Mucosa of rectum (tissue), 2 donors: ENCODE measurements around the gene AP3S1.

Experiments
- H3K27ac ChIP-seq, 2 donors: one replicate each; pipeline ENCODE4 v1.7.0; 2013; ENCODE audit warnings: inconsistent platforms in 2 of 2, low read depth in 2 of 2, low read length in 2 of 2
- H3K27me3 ChIP-seq, 2 donors: one replicate each; pipeline ENCODE4 v1.7.0; 2013; ENCODE audit warnings: low read length in 2 of 2; ENCODE audit not compliant: control insufficient read depth in 2 of 2, insufficient read depth in 2 of 2
- H3K36me3 ChIP-seq, 2 donors: one replicate each; pipeline ENCODE4 v1.7.0; 2013; ENCODE audit warnings: low read length in 2 of 2; ENCODE audit not compliant: control insufficient read depth in 2 of 2, insufficient read depth in 2 of 2
- H3K4me1 ChIP-seq, 2 donors: one replicate each; pipeline ENCODE4 v1.7.0; 2013; ENCODE audit warnings: low read length in 2 of 2, mild to moderate bottlenecking in 1 of 2; ENCODE audit not compliant: control insufficient read depth in 2 of 2, insufficient read depth in 2 of 2
- H3K4me3 ChIP-seq, 2 donors: one replicate each; pipeline ENCODE4 v1.7.0; 2013; ENCODE audit warnings: low read length in 2 of 2
- H3K9ac ChIP-seq, 2 donors: one replicate each; pipeline ENCODE4 v1.7.0; 2013; ENCODE audit warnings: low read length in 2 of 2, low read depth in 1 of 2, mild to moderate bottlenecking in 1 of 2
- H3K9me3 ChIP-seq, 2 donors: one replicate each; pipeline ENCODE4 v1.7.0; 2013; ENCODE audit warnings: low read length in 2 of 2; ENCODE audit not compliant: control insufficient read depth in 2 of 2
- donor health status: healthy.
- donor health status: Normal muscosa, but diverticular disease.

The AP3S1 gene

DNA sequence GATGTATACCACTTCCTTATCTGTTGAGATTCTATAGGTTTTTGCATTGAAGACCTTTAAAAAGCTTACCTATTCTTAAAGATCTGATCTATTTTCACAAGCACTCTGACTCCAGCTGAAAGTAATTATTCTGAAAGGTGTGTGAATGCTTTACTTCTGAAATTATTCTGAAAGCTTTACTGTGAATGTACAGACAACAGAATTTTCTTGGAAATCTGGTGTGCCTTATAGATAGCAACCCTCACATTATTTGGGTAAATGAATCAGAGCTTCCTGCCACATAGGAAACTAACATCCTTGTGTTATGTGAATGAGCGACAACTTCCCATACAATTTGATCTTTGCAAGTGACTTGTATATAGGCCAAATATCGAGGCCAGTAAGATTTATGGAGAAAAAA is 31.8 kb upstream of the AP3S1 start:
- peaks cover 10 to 16% of the 10 kb centered on the region in 2 donors for H3K27me3 ChIP-seq
- H3K9ac ChIP-seq = no peak overlapping the region
- H3K9me3 ChIP-seq = no peaks in the 10 kb centered on the region
- no peak overlapping the region for H3K27ac ChIP-seq
- H3K4me3 ChIP-seq = no peak overlapping the region
- H3K36me3 ChIP-seq = no peaks in the 10 kb centered on the region
- H3K4me1 ChIP-seq = no peaks in the 10 kb centered on the region

DNA sequence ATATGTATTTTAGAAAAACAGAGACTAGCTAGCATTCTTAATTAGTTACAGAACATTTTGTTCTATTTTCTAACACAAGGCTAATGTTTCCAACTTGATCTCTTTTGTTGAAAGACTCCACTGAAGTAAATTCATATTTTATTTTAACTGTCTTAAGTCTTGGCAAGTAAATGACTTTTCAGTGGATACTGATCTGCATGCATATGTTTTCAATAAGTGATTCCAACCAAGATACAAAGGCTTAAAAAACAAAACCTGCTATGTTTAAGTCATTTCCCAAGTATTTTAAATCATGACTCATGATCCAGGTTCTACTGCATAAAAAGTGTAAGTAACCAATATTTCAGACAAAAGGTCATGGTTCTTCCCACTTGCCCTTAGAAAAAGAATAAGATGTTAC is 31.0 kb upstream of the AP3S1 start:
- Histone ChIP-seq H3K36me3 (no peaks in the 10 kb centered on the region), H3K4me1 (peaks cover 0 to 2% of the 10 kb centered on the region in 2 donors), H3K27me3 (peaks cover 18 to 19% of the 10 kb centered on the region in 2 donors), H3K9me3 (no peaks in the 10 kb centered on the region), H3K9ac (no peak overlapping the region), H3K27ac (no peak overlapping the region), H3K4me3 (no peak overlapping the region)

- H3K4me1 ChIP-seq = peaks cover 0 to 7% of the 10 kb centered on the region in 2 donors
- H3K9ac ChIP-seq = no peak overlapping the region
- H3K27ac ChIP-seq = no peak overlapping the region
- peaks cover 25 to 26% of the 10 kb centered on the region in 2 donors for H3K27me3 ChIP-seq
- H3K36me3 ChIP-seq = no peaks in the 10 kb centered on the region
- H3K4me3 ChIP-seq = no peak overlapping the region
- no peaks in the 10 kb centered on the region for H3K9me3 ChIP-seq
These were observed 30.3 kb upstream of the AP3S1 start for GRCh38 chr5:115811406-115811805.

DNA sequence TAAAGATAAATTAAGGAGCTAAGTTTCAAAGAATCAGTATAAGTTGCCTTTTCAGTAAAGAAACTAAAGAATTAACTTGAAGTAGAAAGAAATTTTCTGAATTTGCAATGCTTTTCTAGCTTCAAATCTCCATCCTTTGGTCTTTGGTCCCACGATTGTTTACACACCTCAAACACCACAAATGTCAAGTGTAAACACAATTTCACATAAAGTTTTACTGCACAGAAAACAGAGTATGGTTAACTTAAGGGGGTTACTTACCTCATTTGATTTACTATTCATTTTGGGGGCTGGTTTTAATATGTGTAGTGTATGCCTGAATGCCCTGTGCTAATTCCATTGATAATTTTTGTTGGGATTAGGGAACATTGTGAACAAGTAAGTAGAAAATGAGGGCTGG is 29.4 kb upstream of the AP3S1 start:
- no peak overlapping the region for H3K9ac ChIP-seq
- H3K27ac ChIP-seq = no peak overlapping the region
- H3K27me3 ChIP-seq = peaks cover 27 to 32% of the 10 kb centered on the region in 2 donors
- no peaks in the 10 kb centered on the region for H3K36me3 ChIP-seq
- peaks cover 0 to 8% of the 10 kb centered on the region in 2 donors for H3K4me1 ChIP-seq
- no peak overlapping the region for H3K4me3 ChIP-seq
- H3K9me3 ChIP-seq = no peaks in the 10 kb centered on the region

- Histone ChIP-seq H3K27me3 (peaks cover 27 to 38% of the 10 kb centered on the region in 2 donors), H3K27ac (no peak overlapping the region), H3K4me1 (peaks cover 0 to 8% of the 10 kb centered on the region in 2 donors), H3K9ac (no peak overlapping the region), H3K9me3 (no peaks in the 10 kb centered on the region), H3K36me3 (no peaks in the 10 kb centered on the region), H3K4me3 (no peak overlapping the region)
These were observed 28.0 kb upstream of the AP3S1 start for GRCh38 chr5:115813719-115814118.

GRCh38 chr5:115815006-115815692 is 26.6 kb upstream of the AP3S1 start:
- Histone ChIP-seq H3K36me3 (no peaks in the 10 kb centered on the region), H3K4me3 (peak overlapping the region in 1 of 2 donors; percentile 15), H3K27ac (no peak overlapping the region), H3K9me3 (no peaks in the 10 kb centered on the region), H3K9ac (no peak overlapping the region), H3K27me3 (peaks cover 27 to 38% of the 10 kb centered on the region in 2 donors), H3K4me1 (peaks cover 0 to 8% of the 10 kb centered on the region in 2 donors)

DNA sequence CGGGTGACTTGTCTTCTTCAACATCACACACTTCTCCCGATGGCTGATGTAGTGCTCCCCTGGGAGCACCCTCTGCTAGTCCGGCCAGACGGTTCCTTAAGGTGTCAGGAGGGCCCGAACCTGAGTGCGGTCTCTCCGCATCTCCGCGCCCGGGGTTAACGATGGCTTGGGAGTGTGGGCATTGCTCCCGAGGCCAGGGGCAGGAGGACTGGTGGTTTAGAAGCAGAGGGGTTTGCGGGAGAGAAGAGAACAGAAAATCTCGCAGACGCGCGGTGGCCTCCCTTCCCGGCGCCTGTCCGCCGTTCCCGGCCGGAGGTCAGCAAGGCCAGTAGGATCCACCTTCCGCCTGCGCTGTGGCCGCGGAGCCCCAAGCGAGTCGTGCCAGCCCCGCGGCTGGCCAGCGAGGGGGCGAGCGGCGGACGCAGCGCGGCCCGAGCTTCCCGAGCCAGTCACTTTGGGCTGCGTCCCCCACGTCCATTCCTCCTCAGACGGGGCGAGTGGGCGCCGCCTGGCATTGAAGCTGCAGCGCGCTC is 26.0 kb upstream of the AP3S1 start:
- Histone ChIP-seq H3K27me3 (peaks cover 27 to 38% of the 10 kb centered on the region in 2 donors), H3K9me3 (no peaks in the 10 kb centered on the region), H3K4me3 (peak overlapping the region; percentile 38 to 71), H3K36me3 (no peaks in the 10 kb centered on the region), H3K9ac (no peak overlapping the region), H3K27ac (no peak overlapping the region), H3K4me1 (peaks cover 0 to 8% of the 10 kb centered on the region in 2 donors)

DNA sequence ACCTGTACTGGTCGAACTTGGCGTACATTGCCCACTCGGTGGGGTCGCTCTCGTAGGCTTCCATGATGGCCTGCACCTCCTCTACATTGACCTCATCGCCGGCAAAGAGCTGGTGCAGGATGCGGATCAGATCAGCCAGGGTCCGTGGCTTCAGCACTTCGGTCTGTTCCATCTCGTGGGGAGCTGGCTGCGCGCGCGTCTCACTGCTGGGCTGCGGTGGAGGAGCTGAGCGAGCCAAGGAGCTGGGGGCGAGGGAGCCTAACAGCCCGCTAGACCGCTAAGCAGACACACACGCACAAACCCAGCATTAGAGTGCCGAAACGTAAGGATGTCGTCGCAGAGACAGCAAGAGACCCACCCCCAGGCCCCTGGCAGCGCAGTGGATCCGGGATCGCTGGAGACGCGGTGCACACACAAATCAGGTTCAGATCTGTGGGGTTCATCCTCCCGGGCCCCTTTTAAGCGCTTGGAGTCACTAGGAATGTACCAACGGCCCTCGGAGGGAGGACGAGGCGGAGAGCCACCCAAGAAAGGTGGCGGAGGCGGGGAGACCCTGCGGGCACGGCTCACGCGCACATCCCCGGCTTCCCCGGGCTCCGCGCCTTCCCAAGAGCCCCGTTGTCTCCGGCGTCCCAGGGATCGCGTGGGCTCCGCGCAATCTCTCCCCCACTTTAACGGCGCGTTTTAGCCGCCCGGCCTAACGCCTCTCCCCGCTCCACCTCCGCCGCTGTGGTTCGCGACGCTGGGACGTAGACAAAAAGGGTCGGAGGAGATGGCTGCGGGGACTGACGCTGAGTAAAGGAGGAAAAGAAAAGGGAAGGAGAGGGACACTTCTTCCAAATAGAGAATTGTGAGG is 25.3 kb upstream of the AP3S1 start, which contains the start of gene CDO1:
Gene CDO1, minus strand, starts transcription at position 434 of the 856 bp plus-strand sequence. Its CDS starts 262 bp downstream, at position 172.
- peaks cover 27 to 38% of the 10 kb centered on the region in 2 donors for H3K27me3 ChIP-seq
- H3K9ac ChIP-seq = no peak within 1 kb of the TSS
- no peak within 1 kb of the TSS for H3K27ac ChIP-seq
- peaks cover 0 to 8% of the 10 kb centered on the region in 2 donors for H3K4me1 ChIP-seq
- H3K36me3 ChIP-seq = no peaks in the 10 kb centered on the region
- H3K4me3 ChIP-seq = peak within 1 kb of the TSS; percentile 38 to 71
- H3K9me3 ChIP-seq = no peaks in the 10 kb centered on the region

DNA sequence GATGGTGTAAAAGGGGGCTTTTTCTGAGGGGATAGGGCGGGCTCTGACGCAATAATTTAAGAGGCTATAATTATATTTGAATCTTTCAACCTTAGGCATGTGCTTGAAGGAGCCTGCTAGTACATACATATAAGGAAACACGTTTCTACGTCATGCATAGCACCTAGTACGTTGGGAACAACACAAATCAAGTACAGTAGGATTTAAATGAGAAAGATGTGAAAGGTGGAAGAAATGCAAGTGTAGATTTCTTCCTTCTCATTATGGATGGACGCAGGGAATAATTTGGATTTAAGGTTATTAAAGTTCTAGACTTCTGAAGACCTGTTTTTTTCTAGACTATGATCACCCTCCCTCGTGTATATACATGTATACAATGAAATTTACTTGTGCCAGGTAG is 24.3 kb upstream of the AP3S1 start:
- Histone ChIP-seq H3K9me3 (no peaks in the 10 kb centered on the region), H3K9ac (no peak overlapping the region), H3K27me3 (peaks cover 27 to 38% of the 10 kb centered on the region in 2 donors), H3K27ac (no peak overlapping the region), H3K4me3 (no peak overlapping the region), H3K4me1 (peaks cover 0 to 8% of the 10 kb centered on the region in 2 donors), H3K36me3 (no peaks in the 10 kb centered on the region)

- Histone ChIP-seq H3K27me3 (peaks cover 21 to 38% of the 10 kb centered on the region in 2 donors), H3K9ac (no peak overlapping the region), H3K27ac (no peak overlapping the region), H3K36me3 (no peaks in the 10 kb centered on the region), H3K9me3 (no peaks in the 10 kb centered on the region), H3K4me3 (peak overlapping the region in 1 of 2 donors; percentile 45), H3K4me1 (peaks cover 0 to 8% of the 10 kb centered on the region in 2 donors)
These were observed 22.9 kb upstream of the AP3S1 start for GRCh38 chr5:115818821-115819220.
